Measurements from ENCODE around the gene PYROXD2.

The PYROXD2 gene

DNA sequence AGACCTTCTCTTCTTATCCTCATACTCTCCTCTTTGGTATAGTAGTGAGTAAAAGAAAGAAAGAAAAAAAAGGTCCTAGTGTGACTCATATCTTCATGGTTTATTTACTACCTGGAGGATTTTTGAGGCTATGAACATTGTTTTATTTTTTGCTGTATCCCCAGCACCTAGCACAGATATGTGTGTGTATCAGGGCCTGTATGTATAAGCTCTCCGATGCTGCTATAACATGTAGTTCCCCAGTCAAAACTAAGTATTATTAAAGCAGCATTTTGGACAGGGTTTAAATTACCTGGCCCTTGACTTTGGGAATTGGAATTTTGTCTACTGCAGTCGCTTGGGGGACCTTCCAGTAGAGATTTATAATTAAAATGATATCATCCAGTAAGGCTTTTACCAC lies 46.3 kb downstream of the PYROXD2 start:
- no peaks in the 10 kb centered on the region for H3K9me3 ChIP-seq (ENCODE audit: severe bottlenecking)

DNA sequence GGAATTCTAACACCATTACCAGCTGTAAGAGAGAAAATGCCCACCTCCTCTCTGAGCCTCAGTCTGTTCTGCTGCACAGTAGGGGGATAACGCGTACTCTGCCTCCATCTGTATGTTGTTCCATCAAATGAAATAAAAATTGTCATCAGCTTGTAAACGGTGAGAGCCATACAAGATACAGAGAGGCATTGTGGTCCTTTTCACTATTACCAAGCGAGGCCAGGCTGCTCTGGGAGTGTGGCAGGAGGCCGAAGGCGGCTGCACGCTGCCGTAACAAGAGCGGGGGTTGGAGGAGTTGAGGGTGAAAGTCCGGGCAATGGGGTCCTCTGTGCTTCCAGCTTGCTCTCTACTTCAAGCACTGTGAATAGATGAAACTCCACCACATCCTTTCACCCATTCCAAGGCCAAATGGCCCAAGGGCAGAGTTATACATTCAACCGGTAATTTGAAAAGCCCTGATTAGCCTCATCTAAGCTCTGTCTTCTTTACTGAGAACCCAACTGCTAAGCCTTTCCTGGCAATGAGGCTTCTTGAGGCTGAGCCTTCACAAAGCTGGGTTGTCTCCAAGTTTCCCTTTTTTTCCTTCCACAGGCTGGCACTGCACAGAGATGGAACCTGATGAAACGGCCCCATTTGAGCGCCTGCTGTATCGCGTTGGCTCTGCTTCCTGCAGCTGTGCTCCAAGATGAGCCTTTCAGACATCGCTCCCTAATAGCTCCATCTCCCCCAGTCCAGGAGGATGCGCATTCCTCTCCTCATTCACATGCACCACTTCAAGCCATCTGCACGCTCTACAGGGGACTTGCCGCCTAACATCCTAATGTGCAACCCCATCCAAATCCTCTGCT lies 47.2 kb downstream of the PYROXD2 start:
- no peak overlapping the region for H3K27ac ChIP-seq (ENCODE audit: poor library complexity, severe bottlenecking)
- no peak for ATAC-seq (ENCODE audit: low read depth)
- no peak overlapping the region for H3K4me3 ChIP-seq (ENCODE audit: severe bottlenecking)
- no peaks in the 10 kb centered on the region for H3K36me3 ChIP-seq (ENCODE audit: low read depth)
- TF ChIP-seq, protein P1, sequence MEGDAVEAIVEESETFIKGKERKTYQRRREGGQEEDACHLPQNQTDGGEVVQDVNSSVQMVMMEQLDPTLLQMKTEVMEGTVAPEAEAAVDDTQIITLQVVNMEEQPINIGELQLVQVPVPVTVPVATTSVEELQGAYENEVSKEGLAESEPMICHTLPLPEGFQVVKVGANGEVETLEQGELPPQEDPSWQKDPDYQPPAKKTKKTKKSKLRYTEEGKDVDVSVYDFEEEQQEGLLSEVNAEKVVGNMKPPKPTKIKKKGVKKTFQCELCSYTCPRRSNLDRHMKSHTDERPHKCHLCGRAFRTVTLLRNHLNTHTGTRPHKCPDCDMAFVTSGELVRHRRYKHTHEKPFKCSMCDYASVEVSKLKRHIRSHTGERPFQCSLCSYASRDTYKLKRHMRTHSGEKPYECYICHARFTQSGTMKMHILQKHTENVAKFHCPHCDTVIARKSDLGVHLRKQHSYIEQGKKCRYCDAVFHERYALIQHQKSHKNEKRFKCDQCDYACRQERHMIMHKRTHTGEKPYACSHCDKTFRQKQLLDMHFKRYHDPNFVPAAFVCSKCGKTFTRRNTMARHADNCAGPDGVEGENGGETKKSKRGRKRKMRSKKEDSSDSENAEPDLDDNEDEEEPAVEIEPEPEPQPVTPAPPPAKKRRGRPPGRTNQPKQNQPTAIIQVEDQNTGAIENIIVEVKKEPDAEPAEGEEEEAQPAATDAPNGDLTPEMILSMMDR (IDR thresholded peaks at IDR 0.05; ENCODE audit: poor library complexity, severe bottlenecking) = no peak
- no peaks in the 10 kb centered on the region for H3K4me1 ChIP-seq (ENCODE audit: insufficient read depth, poor library complexity, severe bottlenecking)
- H3K9me3 ChIP-seq (ENCODE audit: severe bottlenecking) = no peaks in the 10 kb centered on the region
- no peaks in the 10 kb centered on the region for H3K27me3 ChIP-seq (ENCODE audit: insufficient read depth, poor library complexity, severe bottlenecking)
- DNase-seq (ENCODE audit: low spot score) = no peak

More for the DNA sequence above, 46.3 kb downstream of the PYROXD2 start:
- no peaks in the 10 kb centered on the region for H3K27me3 ChIP-seq (ENCODE audit: insufficient read depth, poor library complexity, severe bottlenecking)
- no peak overlapping the region for H3K27ac ChIP-seq (ENCODE audit: poor library complexity, severe bottlenecking)
- DNase-seq (ENCODE audit: low spot score) (no peak), ATAC-seq (ENCODE audit: low read depth) (no peak)
- no peaks in the 10 kb centered on the region for H3K4me1 ChIP-seq (ENCODE audit: insufficient read depth, poor library complexity, severe bottlenecking)
- H3K4me3 ChIP-seq (ENCODE audit: severe bottlenecking) = no peak overlapping the region
- TF ChIP-seq, protein P1 (IDR thresholded peaks at IDR 0.05; ENCODE audit: poor library complexity, severe bottlenecking) = no peak
- no peaks in the 10 kb centered on the region for H3K36me3 ChIP-seq (ENCODE audit: low read depth)

DNA sequence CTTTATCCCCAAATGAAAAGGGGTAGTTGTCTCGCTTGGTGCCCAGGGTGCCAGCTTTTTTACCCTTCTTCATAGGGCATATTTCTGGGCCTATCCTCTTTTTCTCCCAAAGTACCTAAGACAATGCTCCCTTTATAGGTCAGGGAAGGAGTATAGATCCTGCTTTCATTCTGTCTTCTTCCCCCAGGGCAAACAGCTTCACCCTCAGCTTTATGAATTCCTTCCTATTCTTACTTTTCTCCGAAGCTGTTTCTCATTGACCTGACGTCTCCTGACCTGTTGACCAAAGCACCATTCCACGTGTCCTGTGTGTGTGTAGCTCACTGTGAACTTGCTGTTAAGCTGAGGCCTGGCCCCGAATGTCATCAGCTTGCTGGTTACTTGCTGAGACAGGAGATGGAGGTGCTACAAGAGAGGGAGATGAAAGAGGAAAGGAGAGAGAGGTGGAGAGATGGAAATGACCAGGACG lies 48.9 kb downstream of the PYROXD2 start:
- Histone ChIP-seq H3K4me1 (ENCODE audit: insufficient read depth, poor library complexity, severe bottlenecking) (no peaks in the 10 kb centered on the region), H3K9me3 (ENCODE audit: severe bottlenecking) (no peaks in the 10 kb centered on the region), H3K27me3 (ENCODE audit: insufficient read depth, poor library complexity, severe bottlenecking) (no peaks in the 10 kb centered on the region), H3K27ac (ENCODE audit: poor library complexity, severe bottlenecking) (no peak overlapping the region), H3K4me3 (ENCODE audit: severe bottlenecking) (no peak overlapping the region), H3K36me3 (ENCODE audit: low read depth) (no peaks in the 10 kb centered on the region)
- TF ChIP-seq, protein P1 (IDR thresholded peaks at IDR 0.05; ENCODE audit: poor library complexity, severe bottlenecking) = no peak
- ATAC-seq (ENCODE audit: low read depth) = no peak
- no peak for DNase-seq (ENCODE audit: low spot score)

DNA sequence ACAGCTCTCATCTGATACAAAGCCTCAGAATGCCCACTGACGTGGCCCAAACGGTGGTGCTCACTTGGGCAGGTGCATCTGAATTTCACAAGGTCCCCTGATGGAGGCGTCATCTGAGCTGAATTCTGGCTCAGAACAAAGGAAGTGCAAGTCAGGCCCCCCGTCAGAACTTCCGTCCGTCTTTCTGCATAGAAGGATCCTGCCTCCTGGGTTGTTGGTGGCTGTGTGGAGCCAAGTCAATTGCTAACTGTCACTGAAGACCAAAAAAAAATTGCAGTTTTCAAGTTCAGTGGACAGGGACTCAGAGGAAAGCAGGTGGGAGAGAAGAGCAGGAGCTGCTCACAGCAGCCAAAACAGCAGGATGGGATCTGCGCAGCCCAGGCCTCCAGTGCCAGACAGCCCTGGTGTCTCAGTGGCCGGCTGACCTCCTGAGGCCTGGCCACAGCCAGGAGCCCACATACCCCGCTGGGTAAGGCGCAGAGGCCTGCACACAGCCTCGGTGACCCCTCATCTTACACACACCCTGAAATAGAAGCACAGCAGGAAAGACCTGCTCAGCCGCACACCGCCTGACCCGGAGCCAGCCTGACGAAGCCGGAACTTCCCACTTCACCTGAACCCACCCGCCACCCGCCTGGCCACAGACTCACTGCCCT lies 49.4 kb downstream of the PYROXD2 start:
- no peaks in the 10 kb centered on the region for H3K36me3 ChIP-seq (ENCODE audit: low read depth)
- H3K4me3 ChIP-seq (ENCODE audit: severe bottlenecking) = no peak overlapping the region
- TF ChIP-seq, protein P1 (IDR thresholded peaks at IDR 0.05; ENCODE audit: poor library complexity, severe bottlenecking) = no peak
- no peak overlapping the region for H3K27ac ChIP-seq (ENCODE audit: poor library complexity, severe bottlenecking)
- DNase-seq (ENCODE audit: low spot score) = no peak
- no peaks in the 10 kb centered on the region for H3K9me3 ChIP-seq (ENCODE audit: severe bottlenecking)
- H3K27me3 ChIP-seq (ENCODE audit: insufficient read depth, poor library complexity, severe bottlenecking) = no peaks in the 10 kb centered on the region
- H3K4me1 ChIP-seq (ENCODE audit: insufficient read depth, poor library complexity, severe bottlenecking) = no peaks in the 10 kb centered on the region
- ATAC-seq (ENCODE audit: low read depth) = no peak
